GM12873 (cell line): ENCODE results near the gene NUP214.

ENCODE experiments used
- CTCF ChIP-seq: IDR thresholded peaks from 2 replicates; pipeline ENCODE4 v1.5.1; 2012; ENCODE audit warnings: low read depth, mild to moderate bottlenecking, moderate library complexity, low read length, control low read depth; ENCODE audit not compliant: insufficient read depth; ENCODE audit errors: missing control alignments

Gene NUP214

GRCh38 chr9:131092548-131093440, 32.6 kb upstream of the NUP214 start:
- TF ChIP-seq CTCF = no peak

DNA sequence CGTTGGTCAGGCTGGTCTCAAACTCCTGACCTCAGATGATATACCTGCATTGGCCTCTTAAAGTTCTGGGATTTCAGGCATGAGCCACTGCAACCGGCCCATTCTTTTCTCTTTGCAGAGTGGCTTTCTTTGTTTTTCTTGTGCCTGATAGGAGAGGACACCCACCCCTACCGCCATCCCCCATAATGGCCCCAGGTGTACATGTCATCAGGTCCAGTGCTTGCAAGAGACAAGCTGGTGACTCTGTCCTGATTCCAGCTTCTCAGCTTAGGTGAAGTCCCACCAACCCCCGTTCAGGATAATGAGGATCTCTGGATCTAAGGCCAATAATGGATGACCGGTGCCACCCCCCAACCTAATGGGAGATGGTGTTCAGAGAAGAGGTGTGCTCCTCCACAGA, 31.4 kb upstream of the NUP214 start:
- TF ChIP-seq CTCF = no peak

- TF ChIP-seq CTCF = no peak
Observed at GRCh38 chr9:131094622-131095021, 30.8 kb upstream of the NUP214 start.

GRCh38 chr9:131095666-131096268, 29.6 kb upstream of the NUP214 start:
- no peak for TF ChIP-seq CTCF

- no peak for TF ChIP-seq CTCF
Observed at GRCh38 chr9:131096269-131097125, 28.9 kb upstream of the NUP214 start, which contains the start of gene AIF1L. AIF1L (plus strand) TSS chr9:131096531; CDS start chr9:131096630, 99 bp downstream.

- no peak for TF ChIP-seq CTCF
Observed at GRCh38 chr9:131097126-131097947, 28.0 kb upstream of the NUP214 start.
